ENCODE measurements around the gene BBC3. TPM values are rescaled to one million over a fixed set of nuclear protein-coding genes. Genes with fewer than 3 reads are reported as not detected.

The BBC3 gene
- total and polyA plus RNA-seq, 2 experiments from 2014 or later, result 9.9 to 14.7 TPM

DNA sequence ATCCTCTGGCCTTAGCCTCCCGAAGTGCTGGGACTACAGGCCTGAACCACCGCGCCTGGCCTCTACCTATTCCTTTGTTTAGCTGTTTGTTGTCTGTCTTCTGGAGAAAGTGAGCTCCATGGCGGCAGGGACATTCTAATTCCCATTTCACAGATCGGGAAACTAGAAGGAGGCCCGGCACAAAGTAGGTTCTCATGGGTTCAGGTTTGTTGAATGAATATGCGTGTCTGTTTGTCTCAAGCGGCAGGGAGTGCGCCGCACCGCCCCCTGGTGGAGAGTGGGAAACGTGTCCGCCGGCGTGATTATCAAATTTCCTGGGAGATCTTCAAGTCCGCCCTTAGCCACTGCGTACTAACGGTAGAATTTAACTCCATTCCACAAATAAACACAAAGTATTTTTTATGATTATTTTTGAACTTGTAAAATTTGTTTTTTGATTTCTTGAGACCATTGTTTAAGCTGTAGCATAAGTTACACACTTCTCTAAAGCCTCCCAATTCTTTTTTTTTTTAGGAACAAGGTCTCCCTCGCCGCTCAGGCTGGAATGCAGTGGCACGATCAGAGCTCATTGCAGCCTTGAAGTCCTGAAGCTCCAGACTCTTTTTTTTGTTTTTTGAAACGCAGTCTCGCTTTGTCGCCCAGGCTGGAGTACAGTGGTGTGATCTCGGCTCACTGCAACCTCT is 16.4 kb upstream of the BBC3 start:
- peak; percentile 93 for TF ChIP-seq CTCF (IDR thresholded peaks at IDR 0.05; ENCODE audit: poor library complexity)
- TF ChIP-seq EZH2 (IDR thresholded peaks at IDR 0.05; ENCODE audit: borderline replicate concordance), result no peak
- H3K36me3 ChIP-seq (replicated peaks; ENCODE audit: insufficient read depth, low read depth), result no peaks in the 10 kb centered on the region
- no peak overlapping the region for H3K4me3 ChIP-seq
- WGBS (ENCODE audit: low lambda C conversion rate, missing lambda C conversion rate), result 41% methylated on average over 25 of the region's 25 CpGs
- no peaks in the 10 kb centered on the region for H3K27me3 ChIP-seq
- peaks cover 4% of the 10 kb centered on the region for H3K4me1 ChIP-seq (ENCODE audit: insufficient read depth)
- H3K4me2 ChIP-seq, result no peak overlapping the region
- no peaks in the 10 kb centered on the region for H3K79me2 ChIP-seq
- H3K9me2 ChIP-seq (replicated peaks; ENCODE audit: insufficient read depth), result no peaks in the 10 kb centered on the region
- H3K9me3 ChIP-seq (ENCODE audit: low read depth), result no peaks in the 10 kb centered on the region
- H2AFZ ChIP-seq, result no peak overlapping the region
- no peak overlapping the region for H3K27ac ChIP-seq
- H4K20me1 ChIP-seq (ENCODE audit: insufficient read depth, poor library complexity, severe bottlenecking), result no peaks in the 10 kb centered on the region
- DNase-seq (ENCODE audit: low spot score), result peak; percentile 85

- whole genome bisulfite sequencing (ENCODE audit: low lambda C conversion rate, missing lambda C conversion rate), result 4% methylated on average over 42 of the region's 46 CpGs
- H3K9me2 ChIP-seq (replicated peaks; ENCODE audit: insufficient read depth), result no peaks in the 10 kb centered on the region
- peaks cover 7% of the 10 kb centered on the region for H3K27me3 ChIP-seq
- H3K79me2 ChIP-seq, result no peaks in the 10 kb centered on the region
- peak overlapping the region; percentile 30 for H2AFZ ChIP-seq
- peak overlapping the region; percentile 5 for H3K4me3 ChIP-seq
- no peaks in the 10 kb centered on the region for H4K20me1 ChIP-seq (ENCODE audit: insufficient read depth, poor library complexity, severe bottlenecking)
- H3K36me3 ChIP-seq (replicated peaks; ENCODE audit: insufficient read depth, low read depth), result no peaks in the 10 kb centered on the region
- H3K4me1 ChIP-seq (ENCODE audit: insufficient read depth), result peaks cover 10% of the 10 kb centered on the region
- TF ChIP-seq CTCF (IDR thresholded peaks at IDR 0.05; ENCODE audit: poor library complexity) (peak; percentile 99), EZH2 (IDR thresholded peaks at IDR 0.05; ENCODE audit: borderline replicate concordance) (no peak), EZH2phosphoT487 (IDR thresholded peaks at IDR 0.05; ENCODE audit: low read depth, severe bottlenecking, unreplicated experiment) (no peak)
- peak; percentile 98 for DNase-seq (ENCODE audit: low spot score)
- H3K9me3 ChIP-seq (ENCODE audit: low read depth), result no peaks in the 10 kb centered on the region
- H3K27ac ChIP-seq, result peak overlapping the region; percentile 75
- peak overlapping the region; percentile 72 for H3K4me2 ChIP-seq
Observed at GRCh38 chr19:47243776-47244547, 13.0 kb upstream of the BBC3 start.

GRCh38 chr19:47243364-47243775 is 12.4 kb upstream of the BBC3 start:
- H3K4me1 ChIP-seq (ENCODE audit: insufficient read depth), result peaks cover 10% of the 10 kb centered on the region
- no peak for DNase-seq (ENCODE audit: low spot score)
- H2AFZ ChIP-seq, result peak overlapping the region; percentile 0
- no peaks in the 10 kb centered on the region for H3K36me3 ChIP-seq (replicated peaks; ENCODE audit: insufficient read depth, low read depth)
- H4K20me1 ChIP-seq (ENCODE audit: insufficient read depth, poor library complexity, severe bottlenecking), result no peaks in the 10 kb centered on the region
- no peaks in the 10 kb centered on the region for H3K9me3 ChIP-seq (ENCODE audit: low read depth)
- H3K4me2 ChIP-seq, result peak overlapping the region; percentile 72
- H3K4me3 ChIP-seq, result peak overlapping the region; percentile 5
- no peaks in the 10 kb centered on the region for H3K79me2 ChIP-seq
- H3K9me2 ChIP-seq (replicated peaks; ENCODE audit: insufficient read depth), result no peaks in the 10 kb centered on the region
- peaks cover 7% of the 10 kb centered on the region for H3K27me3 ChIP-seq
- no peak for TF ChIP-seq EZH2phosphoT487 (IDR thresholded peaks at IDR 0.05; ENCODE audit: low read depth, severe bottlenecking, unreplicated experiment)
- no peak for TF ChIP-seq CTCF (IDR thresholded peaks at IDR 0.05; ENCODE audit: poor library complexity)
- TF ChIP-seq EZH2 (IDR thresholded peaks at IDR 0.05; ENCODE audit: borderline replicate concordance), result no peak
- WGBS (ENCODE audit: low lambda C conversion rate, missing lambda C conversion rate), result 32% methylated on average over 6 of the region's 9 CpGs
- peak overlapping the region; percentile 75 for H3K27ac ChIP-seq

All from hepatocyte (in vitro differentiated cells).